Neuronal stem cell (in vitro differentiated cells): ENCODE results near the gene MTMR1.

Experiments
- DNase-seq: peaks from one replicate; pipeline ENCODE4 v3.0.0-alpha.2; 2013; ENCODE audit warnings: low spot score
- H2AFZ ChIP-seq: one replicate; pipeline ENCODE4 v1.6.1; 2013; ENCODE audit warnings: mild to moderate bottlenecking, low read length, inconsistent platforms
- H2AK5ac ChIP-seq: 2 replicates; pipeline ENCODE4 v1.6.1; 2013; ENCODE audit warnings: low read depth, mild to moderate bottlenecking, inconsistent platforms, low read length, moderate library complexity, mixed read lengths
- H2BK120ac ChIP-seq: 2 replicates; pipeline ENCODE4 v1.6.1; 2013; ENCODE audit warnings: low read depth, mild to moderate bottlenecking, inconsistent platforms, low read length, moderate library complexity, mixed read lengths
- H2BK12ac ChIP-seq: one replicate; pipeline ENCODE4 v1.6.1; 2013; ENCODE audit warnings: low read length, inconsistent platforms
- H2BK15ac ChIP-seq: 2 replicates; pipeline ENCODE4 v1.6.1; 2013; ENCODE audit warnings: mild to moderate bottlenecking, low read length, inconsistent platforms, mixed read lengths
- H2BK5ac ChIP-seq: one replicate; pipeline ENCODE4 v1.6.1; 2013; ENCODE audit warnings: inconsistent platforms, mild to moderate bottlenecking, low read length, moderate library complexity
- H3K14ac ChIP-seq: one replicate; pipeline ENCODE4 v1.6.1; 2013; ENCODE audit warnings: low read length, inconsistent platforms
- H3K18ac ChIP-seq: 2 replicates; pipeline ENCODE4 v1.6.1; 2013; ENCODE audit warnings: low read length, inconsistent platforms
- H3K23ac ChIP-seq: 2 replicates; pipeline ENCODE4 v1.6.1; 2013; ENCODE audit warnings: low read depth, mild to moderate bottlenecking, mixed read lengths, low read length, inconsistent platforms; ENCODE audit not compliant: poor library complexity
- H3K27ac ChIP-seq: replicated peaks from 3 replicates; pipeline ENCODE4 v1.5.1; 2013; ENCODE audit warnings: low read length, inconsistent platforms
- H3K27me3 ChIP-seq, 3 experiments: 2 replicates each; pipeline ENCODE4 v1.6.1; 2013; ENCODE audit warnings: low read length in 3 of 3, mild to moderate bottlenecking in 2 of 3, inconsistent platforms in 1 of 3, low read depth in 1 of 3, mixed read lengths in 1 of 3, moderate library complexity in 1 of 3; ENCODE audit not compliant: control insufficient read depth in 3 of 3, insufficient read depth in 3 of 3
- H3K36me3 ChIP-seq, 2 donors: replicated peaks in 1 of 2; 2 replicates each; pipeline ENCODE4 v1.6.1; 2013; ENCODE audit warnings: low read length in 2 of 2; ENCODE audit not compliant: control insufficient read depth in 2 of 2, insufficient read depth in 2 of 2
- H3K4ac ChIP-seq: 2 replicates; pipeline ENCODE4 v1.6.1; 2013; ENCODE audit warnings: inconsistent platforms, mild to moderate bottlenecking, low read length, moderate library complexity
- H3K4me1 ChIP-seq, 2 donors: 1 replicate in 1 of 2; 2 replicates in 1 of 2; pipeline ENCODE4 v1.6.1; 2013; ENCODE audit warnings: low read length in 2 of 2, low read depth in 1 of 2; ENCODE audit not compliant: control insufficient read depth in 2 of 2, insufficient read depth in 1 of 2
- H3K4me2 ChIP-seq: one replicate; pipeline ENCODE4 v1.6.1; 2013; ENCODE audit warnings: mild to moderate bottlenecking, low read length, inconsistent platforms; ENCODE audit not compliant: insufficient read depth, poor library complexity, severe bottlenecking
- H3K4me3 ChIP-seq, 2 donors: 2 replicates each; pipeline ENCODE4 v1.5.1; 2013; ENCODE audit warnings: low read length in 2 of 2, mild to moderate bottlenecking in 2 of 2, inconsistent platforms in 1 of 2, moderate library complexity in 1 of 2
- H3K79me1 ChIP-seq: one replicate; pipeline ENCODE4 v1.6.1; 2013; ENCODE audit warnings: low read depth, mild to moderate bottlenecking, inconsistent platforms, low read length, moderate library complexity
- H3K9ac ChIP-seq: one replicate; pipeline ENCODE4 v1.6.1; 2013; ENCODE audit warnings: mild to moderate bottlenecking, low read depth, low read length, inconsistent platforms; ENCODE audit not compliant: poor library complexity
- H3K9me3 ChIP-seq, 2 donors: replicated peaks in 1 of 2; 2 replicates each; pipeline versions ENCODE3 to v1.6.1; 2013; ENCODE audit warnings: low read length in 2 of 2, mild to moderate bottlenecking in 2 of 2, inconsistent platforms in 1 of 2, low read depth in 1 of 2, mixed read lengths in 1 of 2, moderate library complexity in 1 of 2; ENCODE audit not compliant: control insufficient read depth in 2 of 2, insufficient read depth in 1 of 2
- H4K8ac ChIP-seq: one replicate; pipeline ENCODE4 v1.6.1; 2013; ENCODE audit warnings: low read depth, mild to moderate bottlenecking, inconsistent platforms, low read length, moderate library complexity
- H4K91ac ChIP-seq: one replicate; pipeline ENCODE4 v1.6.1; 2013; ENCODE audit warnings: low read length, low read depth, mild to moderate bottlenecking, inconsistent platforms; ENCODE audit not compliant: poor library complexity
- WGBS, 2 donors: extraction: QIAGEN DNeasy Blood & Tissue Kit; methylation state at CpG; one replicate each; pipeline ENCODE4 v1.1.7; 2013; ENCODE audit warnings: missing lambda C conversion rate in 2 of 2, mixed read lengths in 1 of 2; ENCODE audit not compliant: insufficient read length in 2 of 2, insufficient replicate concordance in 1 of 2; ENCODE audit errors: extremely low coverage in 2 of 2; 5-methylcytosine and 5-hydroxymethylcytosine counted together

Gene MTMR1

DNA sequence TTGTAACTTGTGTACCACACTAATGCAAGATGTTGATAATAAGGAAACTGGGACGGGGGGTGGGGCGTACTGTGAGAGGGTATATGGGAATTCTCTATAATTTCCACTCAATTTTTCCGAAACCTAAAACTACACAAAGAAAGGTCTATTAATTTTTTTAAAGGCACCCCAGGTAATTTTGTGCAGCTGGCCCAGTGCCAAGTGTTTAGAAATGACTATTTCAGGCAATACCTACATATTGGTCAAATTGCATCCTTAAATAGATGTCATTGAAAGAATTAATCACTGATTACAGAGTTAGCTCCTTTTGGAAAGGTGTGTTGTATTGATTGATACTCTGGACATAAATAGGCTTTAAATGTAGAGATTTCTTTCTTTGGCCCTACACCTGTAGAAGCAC lies 10.1 kb upstream of the MTMR1 start:
- Histone ChIP-seq H3K4me2 (no peak overlapping the region), H2AFZ (no peak overlapping the region), H2BK5ac (no peak overlapping the region), H3K27ac (no peak overlapping the region), H3K4me3 (no peak overlapping the region), H3K9me3 (no peaks in the 10 kb centered on the region), H3K27me3 (peaks cover 0 to 2% (median 0%) of the 10 kb centered on the region in 3 experiments), H2BK12ac (no peak overlapping the region), H3K4ac (no peak overlapping the region), H4K8ac (no peak overlapping the region), H3K14ac (no peak overlapping the region), H3K9ac (no peak overlapping the region), H2BK15ac (no peak overlapping the region), H3K18ac (no peak overlapping the region), H2AK5ac (no peak overlapping the region), H4K91ac (no peak overlapping the region), H3K36me3 (no peaks in the 10 kb centered on the region), H3K79me1 (no peaks in the 10 kb centered on the region), H3K4me1 (no peaks in the 10 kb centered on the region), H2BK120ac (no peak overlapping the region), H3K23ac (no peak overlapping the region)
- WGBS, 2 donors: no CpG with 5 or more reads among the region's 3 CpGs
- no peak for DNase-seq

GRCh38 chrX:150683536-150684146 lies 9.6 kb upstream of the MTMR1 start:
- Histone ChIP-seq H3K18ac (no peak overlapping the region), H2BK12ac (no peak overlapping the region), H3K27ac (no peak overlapping the region), H4K8ac (no peak overlapping the region), H3K4me2 (no peak overlapping the region), H2AFZ (no peak overlapping the region), H3K27me3 (peaks cover 0 to 2% (median 0%) of the 10 kb centered on the region in 3 experiments), H2AK5ac (no peak overlapping the region), H2BK120ac (no peak overlapping the region), H2BK5ac (no peak overlapping the region), H3K79me1 (no peaks in the 10 kb centered on the region), H3K14ac (no peak overlapping the region), H3K9ac (no peak overlapping the region), H3K4ac (no peak overlapping the region), H3K36me3 (no peaks in the 10 kb centered on the region), H4K91ac (no peak overlapping the region), H2BK15ac (no peak overlapping the region), H3K23ac (no peak overlapping the region), H3K4me3 (no peak overlapping the region), H3K9me3 (no peaks in the 10 kb centered on the region), H3K4me1 (no peaks in the 10 kb centered on the region)
- no CpG with 5 or more reads among the region's 7 CpGs for WGBS, 2 donors
- no peak for DNase-seq

DNA sequence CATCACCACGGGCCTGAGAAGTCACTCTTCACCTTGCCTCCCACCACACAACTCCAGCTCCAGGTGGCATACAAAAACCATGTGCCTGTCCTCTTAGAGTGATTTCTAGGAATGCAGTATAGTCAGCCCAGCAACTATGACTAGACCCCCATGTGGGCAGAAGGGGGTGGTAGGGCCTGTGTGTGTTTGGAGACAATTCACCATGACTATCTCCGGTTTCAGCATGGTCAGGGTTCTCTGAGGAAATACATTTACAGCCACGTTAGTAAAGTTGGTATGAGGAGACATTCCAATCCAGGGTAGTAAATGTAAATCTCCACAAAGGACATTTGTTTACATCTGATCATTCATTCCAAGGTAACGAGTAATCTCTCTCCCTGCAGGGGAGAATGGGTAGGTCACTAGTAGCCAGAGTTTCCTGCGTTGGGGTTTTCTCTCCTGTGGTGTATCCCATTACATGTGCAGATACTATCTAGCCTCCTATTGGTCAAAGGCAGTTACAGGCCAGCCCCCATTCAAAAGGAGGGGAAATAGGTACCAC lies 4.2 kb upstream of the MTMR1 start:
- H3K79me1 ChIP-seq: no peaks in the 10 kb centered on the region
- H3K4me2 ChIP-seq: no peak overlapping the region
- H3K4me1 ChIP-seq: no peaks in the 10 kb centered on the region
- H3K4me3 ChIP-seq: no peak overlapping the region
- H3K18ac ChIP-seq: no peak overlapping the region
- H3K9ac ChIP-seq: no peak overlapping the region
- H4K8ac ChIP-seq: no peak overlapping the region
- no peak overlapping the region for H2AFZ ChIP-seq
- no peaks in the 10 kb centered on the region for H3K9me3 ChIP-seq
- H3K27me3 ChIP-seq: peaks cover 0 to 2% (median 0%) of the 10 kb centered on the region in 3 experiments
- no peak overlapping the region for H3K4ac ChIP-seq
- no peak overlapping the region for H3K23ac ChIP-seq
- no peak overlapping the region for H4K91ac ChIP-seq
- H2AK5ac ChIP-seq: no peak overlapping the region
- H2BK12ac ChIP-seq: no peak overlapping the region
- DNase-seq: no peak
- H3K27ac ChIP-seq: no peak overlapping the region
- H3K14ac ChIP-seq: no peak overlapping the region
- H3K36me3 ChIP-seq: no peaks in the 10 kb centered on the region
- no peak overlapping the region for H2BK120ac ChIP-seq
- H2BK15ac ChIP-seq: no peak overlapping the region
- WGBS, 2 donors: no CpG with 5 or more reads among the region's 5 CpGs
- no peak overlapping the region for H2BK5ac ChIP-seq

- Histone ChIP-seq H3K4me1 (peaks cover 1 to 4% of the 10 kb centered on the region in 2 donors), H4K91ac (no peak overlapping the region), H3K23ac (no peak overlapping the region), H3K27me3 (peaks cover 0 to 2% (median 0%) of the 10 kb centered on the region in 3 experiments), H2AK5ac (no peak overlapping the region), H3K4me2 (no peak overlapping the region), H3K14ac (no peak overlapping the region), H2BK120ac (no peak overlapping the region), H4K8ac (no peak overlapping the region), H3K18ac (no peak overlapping the region), H3K27ac (no peak overlapping the region), H2BK15ac (no peak overlapping the region), H2AFZ (no peak overlapping the region), H3K79me1 (no peaks in the 10 kb centered on the region), H3K4ac (no peak overlapping the region), H3K9ac (no peak overlapping the region), H3K4me3 (no peak overlapping the region), H3K36me3 (no peaks in the 10 kb centered on the region), H3K9me3 (no peaks in the 10 kb centered on the region), H2BK5ac (no peak overlapping the region), H2BK12ac (no peak overlapping the region)
- no peak for DNase-seq
These were observed 3.1 kb upstream of the MTMR1 start for GRCh38 chrX:150690126-150690525.
